CD4-positive, CD25-positive, alpha-beta regulatory T cell (primary cell): ENCODE measurements around the gene BLCAP. TPM values are rescaled to one million over a fixed set of nuclear protein-coding genes. Genes with fewer than 3 reads are reported as not detected.

Experiments used
- ATAC-seq, 2 donors: fragments of 150-1000 bp; cut with Tn5 transposase; one replicate each; pipeline ENCODE4 v1.10.0; 2021; ENCODE audit warnings: low read depth in 2 of 2, moderate number of reproducible peaks in 2 of 2, moderate library complexity in 1 of 2
- DNase-seq, 3 donors: peaks; one replicate each; pipeline versions ENCODE4 v3.0.0 to v3.0.0-alpha.2; 2012 to 2022; ENCODE audit warnings: mixed read lengths in 1 of 3
- H3K27ac ChIP-seq: one replicate; pipeline ENCODE4 v1.7.0; 2013; ENCODE audit warnings: mild to moderate bottlenecking, low read length; ENCODE audit not compliant: insufficient read depth, poor library complexity, severe bottlenecking
- H3K27me3 ChIP-seq: one replicate; pipeline ENCODE4 v1.7.0; 2013; ENCODE audit warnings: low read length; ENCODE audit not compliant: control insufficient read depth, insufficient read depth
- H3K36me3 ChIP-seq: one replicate; pipeline ENCODE4 v1.7.0; 2013; ENCODE audit warnings: mild to moderate bottlenecking, low read length, moderate library complexity; ENCODE audit not compliant: control insufficient read depth, insufficient read depth
- H3K4me1 ChIP-seq: 2 replicates; pipeline ENCODE4 v1.7.0; 2013; ENCODE audit warnings: mild to moderate bottlenecking, low read length; ENCODE audit not compliant: insufficient read depth, control insufficient read depth, poor library complexity, severe bottlenecking
- H3K4me3 ChIP-seq: one replicate; pipeline ENCODE4 v1.7.0; 2013; ENCODE audit warnings: low read depth, mild to moderate bottlenecking, low read length, moderate library complexity
- H3K9me3 ChIP-seq, 2 experiments: 1 replicate in 1 of 2; 2 replicates in 1 of 2; pipeline ENCODE4 v1.7.0; 2013; ENCODE audit warnings: low read length in 2 of 2, mild to moderate bottlenecking in 1 of 2, moderate library complexity in 1 of 2; ENCODE audit not compliant: control insufficient read depth in 2 of 2
- H3K27ac Mint-ChIP-seq, 3 donors: one replicate each; pipeline ENCODE4 v1.8.0; 2020 to 2022; ENCODE audit warnings: mild to moderate bottlenecking in 3 of 3, mixed read lengths in 3 of 3, moderate library complexity in 2 of 3
- H3K27me3 Mint-ChIP-seq: one replicate; pipeline ENCODE4 v1.8.0; 2022; ENCODE audit warnings: mild to moderate bottlenecking, mixed read lengths
- H3K36me3 Mint-ChIP-seq: one replicate; pipeline ENCODE4 v1.8.0; 2020; ENCODE audit warnings: mixed read lengths
- H3K4me1 Mint-ChIP-seq, 4 donors: one replicate each; pipeline ENCODE4 v1.8.0; 2020 to 2022; ENCODE audit warnings: mixed read lengths in 4 of 4, mild to moderate bottlenecking in 1 of 4
- H3K4me3 Mint-ChIP-seq, 4 donors: one replicate each; pipeline ENCODE4 v1.8.0; 2020 to 2022; ENCODE audit warnings: mild to moderate bottlenecking in 4 of 4, mixed read lengths in 4 of 4, moderate library complexity in 3 of 4
- H3K9me3 Mint-ChIP-seq, 7 donors: one replicate each; pipeline ENCODE4 v1.8.0; 2020 to 2022; ENCODE audit warnings: mixed read lengths in 7 of 7, mild to moderate bottlenecking in 3 of 7, moderate library complexity in 2 of 7
- polyA plus RNA-seq, 4 donors: library from polyadenylated mRNA; unstranded; fragments of 300-500 nt; fragmentation: Illumina TruSeq; gene quantifications; one replicate each; pipeline ENCODE4 v1.2.3, GENCODE V29; 2021
- total RNA-seq: library from RNA; stranded (reverse); gene quantifications from one replicate; pipeline ENCODE4 v1.2.3, GENCODE V29; 2022

Gene BLCAP
- total and polyA plus RNA-seq, 5 donors from 2014 or later, result 67.8 to 85.0 (median 78.3) TPM

GRCh38 chr20:37522260-37523011, 5.2 kb downstream of the BLCAP start:
- peaks cover 5 to 70% (median 39%) of the 10 kb centered on the region in 4 donors for H3K4me1 Mint-ChIP-seq
- peaks cover 22% of the 10 kb centered on the region for H3K36me3 Mint-ChIP-seq
- H3K27me3 ChIP-seq, result no peaks in the 10 kb centered on the region
- no peak overlapping the region for H3K27ac Mint-ChIP-seq
- no peak for DNase-seq
- H3K27me3 Mint-ChIP-seq, result no peaks in the 10 kb centered on the region
- H3K9me3 Mint-ChIP-seq, result no peaks in the 10 kb centered on the region
- peaks cover 35% of the 10 kb centered on the region for H3K4me1 ChIP-seq
- H3K36me3 ChIP-seq, result peaks cover 19% of the 10 kb centered on the region
- no peak for ATAC-seq
- peak overlapping the region in 1 of 4 donors; percentile 5 for H3K4me3 Mint-ChIP-seq
- H3K4me3 ChIP-seq, result no peak overlapping the region
- H3K27ac ChIP-seq, result no peak overlapping the region
- H3K9me3 ChIP-seq, result no peaks in the 10 kb centered on the region

- H3K27me3 ChIP-seq, result no peaks in the 10 kb centered on the region
- H3K27ac ChIP-seq, result no peak within 1 kb of the TSS
- H3K4me3 Mint-ChIP-seq, result peak within 1 kb of the TSS in 2 of 4 donors; percentile 69 to 73
- peak within 1 kb of the TSS in 1 of 3 donors; percentile 52 for H3K27ac Mint-ChIP-seq
- H3K4me3 ChIP-seq, result no peak within 1 kb of the TSS
- peaks cover 30% of the 10 kb centered on the region for H3K36me3 Mint-ChIP-seq
- ATAC-seq (no peak), DNase-seq (no peak)
- peaks cover 26% of the 10 kb centered on the region for H3K4me1 ChIP-seq
- H3K27me3 Mint-ChIP-seq, result no peaks in the 10 kb centered on the region
- no peaks in the 10 kb centered on the region for H3K9me3 ChIP-seq
- H3K4me1 Mint-ChIP-seq, result peaks cover 5 to 64% (median 40%) of the 10 kb centered on the region in 4 donors
- peaks cover 21% of the 10 kb centered on the region for H3K36me3 ChIP-seq
- no peaks in the 10 kb centered on the region for H3K9me3 Mint-ChIP-seq
These were observed 6.5 kb downstream of the BLCAP start, which contains the start of gene NNAT for GRCh38 chr20:37521061-37521771. TSS of gene NNAT (plus strand) at chr20:37521250. CDS start at chr20:37521332, 82 bp downstream.

GRCh38 chr20:37520419-37520955, 7.2 kb downstream of the BLCAP start:
- Histone ChIP-seq H3K4me1 (peaks cover 19% of the 10 kb centered on the region), H3K9me3 (no peaks in the 10 kb centered on the region), H3K4me3 (no peak overlapping the region), H3K36me3 (peaks cover 27% of the 10 kb centered on the region), H3K27ac (no peak overlapping the region), H3K27me3 (no peaks in the 10 kb centered on the region)
- Mint-ChIP-seq H3K4me1 (peaks cover 5 to 60% (median 34%) of the 10 kb centered on the region in 4 donors), H3K9me3 (no peaks in the 10 kb centered on the region), H3K36me3 (peaks cover 31% of the 10 kb centered on the region), H3K27me3 (no peaks in the 10 kb centered on the region), H3K4me3 (peak overlapping the region in 2 of 4 donors; percentile 69 to 73), H3K27ac (peak overlapping the region in 1 of 3 donors; percentile 52)
- DNase-seq (no peak), ATAC-seq (no peak)

GRCh38 chr20:37519508-37520418, 7.9 kb downstream of the BLCAP start:
- no peaks in the 10 kb centered on the region for H3K27me3 ChIP-seq
- Mint-ChIP-seq H3K27me3 (no peaks in the 10 kb centered on the region), H3K27ac (peak overlapping the region in 1 of 3 donors; percentile 52), H3K4me3 (peak overlapping the region in 2 of 4 donors; percentile 8 to 69), H3K4me1 (peaks cover 5 to 54% (median 28%) of the 10 kb centered on the region in 4 donors), H3K36me3 (peaks cover 34% of the 10 kb centered on the region), H3K9me3 (no peaks in the 10 kb centered on the region)
- no peak for DNase-seq
- peaks cover 12% of the 10 kb centered on the region for H3K4me1 ChIP-seq
- no peak overlapping the region for H3K27ac ChIP-seq
- no peak overlapping the region for H3K4me3 ChIP-seq
- ATAC-seq, result no peak
- H3K9me3 ChIP-seq, result no peaks in the 10 kb centered on the region
- peaks cover 34% of the 10 kb centered on the region for H3K36me3 ChIP-seq

GRCh38 chr20:37518606-37519507, 8.8 kb downstream of the BLCAP start:
- no peak overlapping the region for H3K27ac ChIP-seq
- peak overlapping the region in 2 of 3 donors; percentile 11 to 24 for H3K27ac Mint-ChIP-seq
- H3K27me3 ChIP-seq, result no peaks in the 10 kb centered on the region
- H3K4me3 Mint-ChIP-seq, result peak overlapping the region in 2 of 4 donors; percentile 56 to 73
- ATAC-seq, result no peak
- H3K9me3 Mint-ChIP-seq, result no peaks in the 10 kb centered on the region
- H3K4me1 ChIP-seq, result peaks cover 4% of the 10 kb centered on the region
- H3K27me3 Mint-ChIP-seq, result no peaks in the 10 kb centered on the region
- no peak overlapping the region for H3K4me3 ChIP-seq
- no peaks in the 10 kb centered on the region for H3K9me3 ChIP-seq
- H3K36me3 ChIP-seq, result peaks cover 43% of the 10 kb centered on the region
- no peak for DNase-seq
- peaks cover 5 to 49% (median 26%) of the 10 kb centered on the region in 4 donors for H3K4me1 Mint-ChIP-seq
- peaks cover 42% of the 10 kb centered on the region for H3K36me3 Mint-ChIP-seq

GRCh38 chr20:37518059-37518458, 9.6 kb downstream of the BLCAP start:
- no peak for ATAC-seq
- Mint-ChIP-seq H3K36me3 (peaks cover 40% of the 10 kb centered on the region), H3K27me3 (no peaks in the 10 kb centered on the region), H3K4me3 (peak overlapping the region in 1 of 4 donors; percentile 73), H3K4me1 (peaks cover 5 to 42% (median 20%) of the 10 kb centered on the region in 4 donors), H3K9me3 (no peaks in the 10 kb centered on the region), H3K27ac (peak overlapping the region in 1 of 3 donors; percentile 11)
- Histone ChIP-seq H3K27me3 (no peaks in the 10 kb centered on the region), H3K27ac (no peak overlapping the region), H3K4me3 (no peak overlapping the region), H3K4me1 (no peaks in the 10 kb centered on the region), H3K36me3 (peaks cover 47% of the 10 kb centered on the region), H3K9me3 (no peaks in the 10 kb centered on the region)
- DNase-seq, result no peak
